GM21360 (cell line): ENCODE results near the gene ARMC5.
"Not testable (repeated sequence)": the region's sequence is repeated elsewhere in the genome, so short reads cannot be mapped to it uniquely, and the experiment has no call there.

ENCODE experiments used
- ATAC-seq: cut with Tn5 transposase; IDR thresholded peaks from one replicate; pipeline ENCODE4 v1.9.1; 2021; ENCODE audit warnings: mild to moderate bottlenecking, moderate library complexity; ENCODE audit not compliant: unreplicated experiment

The ARMC5 gene, protein sequence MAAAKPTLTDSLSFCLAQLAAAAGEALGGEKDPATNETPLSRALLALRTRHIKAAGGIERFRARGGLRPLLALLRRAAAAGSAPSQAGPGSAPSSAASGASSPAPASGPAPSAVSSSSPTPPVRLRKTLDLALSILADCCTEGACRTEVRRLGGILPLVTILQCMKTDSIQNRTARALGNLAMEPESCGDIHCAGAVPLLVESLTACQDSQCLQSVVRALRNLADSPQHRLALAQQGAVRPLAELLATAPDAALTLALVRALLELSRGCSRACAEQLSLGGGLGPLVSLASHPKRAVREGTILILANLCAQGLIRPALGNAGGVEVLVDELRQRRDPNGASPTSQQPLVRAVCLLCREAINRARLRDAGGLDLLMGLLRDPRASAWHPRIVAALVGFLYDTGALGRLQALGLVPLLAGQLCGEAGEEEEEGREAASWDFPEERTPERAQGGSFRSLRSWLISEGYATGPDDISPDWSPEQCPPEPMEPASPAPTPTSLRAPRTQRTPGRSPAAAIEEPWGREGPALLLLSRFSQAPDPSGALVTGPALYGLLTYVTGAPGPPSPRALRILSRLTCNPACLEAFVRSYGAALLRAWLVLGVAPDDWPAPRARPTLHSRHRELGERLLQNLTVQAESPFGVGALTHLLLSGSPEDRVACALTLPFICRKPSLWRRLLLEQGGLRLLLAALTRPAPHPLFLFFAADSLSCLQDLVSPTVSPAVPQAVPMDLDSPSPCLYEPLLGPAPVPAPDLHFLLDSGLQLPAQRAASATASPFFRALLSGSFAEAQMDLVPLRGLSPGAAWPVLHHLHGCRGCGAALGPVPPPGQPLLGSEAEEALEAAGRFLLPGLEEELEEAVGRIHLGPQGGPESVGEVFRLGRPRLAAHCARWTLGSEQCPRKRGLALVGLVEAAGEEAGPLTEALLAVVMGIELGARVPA

DNA sequence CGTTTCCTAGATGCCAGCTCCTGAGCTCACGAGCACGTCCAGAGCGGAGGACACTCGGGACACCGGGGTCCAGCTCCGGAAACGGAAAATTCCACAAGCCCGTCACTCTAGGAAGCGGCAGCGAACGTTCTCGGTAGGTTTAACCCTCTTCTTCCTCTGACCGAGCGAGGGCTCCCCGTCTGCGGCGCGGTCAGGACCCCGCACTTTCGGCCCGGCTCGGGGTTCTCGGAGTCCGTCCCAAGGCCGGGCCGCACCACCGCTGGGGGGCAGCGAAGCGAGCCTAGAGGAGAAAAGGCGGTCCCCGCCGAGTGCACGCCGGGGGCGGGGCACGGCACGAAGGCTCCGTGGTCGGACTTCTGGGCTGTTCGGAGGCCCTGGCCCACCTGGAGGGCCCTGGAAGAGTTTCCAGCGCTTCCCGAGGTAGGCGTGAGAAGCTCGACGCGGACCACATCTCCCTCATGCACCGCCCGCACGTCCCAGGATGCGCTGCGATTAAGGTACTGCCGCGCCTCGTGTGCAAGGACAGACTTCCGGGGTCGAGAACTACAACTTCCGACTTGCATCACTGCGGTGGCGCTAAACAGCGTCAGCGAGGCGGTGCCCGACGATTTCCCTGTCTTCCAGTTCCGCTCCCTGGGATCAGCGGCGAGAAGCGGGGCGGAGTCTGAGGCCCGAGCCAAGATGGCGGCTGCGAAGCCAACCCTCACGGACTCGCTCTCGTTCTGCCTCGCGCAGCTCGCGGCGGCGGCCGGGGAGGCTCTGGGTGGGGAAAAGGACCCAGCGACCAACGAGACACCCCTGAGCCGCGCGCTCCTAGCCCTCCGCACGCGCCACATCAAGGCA is at the start of gene ARMC5:
Gene ARMC5 (plus strand): TSS at position 658 of the 843 bp plus-strand sequence. CDS start 24 bp downstream, at position 682.
- ATAC-seq: peak; percentile 66

DNA sequence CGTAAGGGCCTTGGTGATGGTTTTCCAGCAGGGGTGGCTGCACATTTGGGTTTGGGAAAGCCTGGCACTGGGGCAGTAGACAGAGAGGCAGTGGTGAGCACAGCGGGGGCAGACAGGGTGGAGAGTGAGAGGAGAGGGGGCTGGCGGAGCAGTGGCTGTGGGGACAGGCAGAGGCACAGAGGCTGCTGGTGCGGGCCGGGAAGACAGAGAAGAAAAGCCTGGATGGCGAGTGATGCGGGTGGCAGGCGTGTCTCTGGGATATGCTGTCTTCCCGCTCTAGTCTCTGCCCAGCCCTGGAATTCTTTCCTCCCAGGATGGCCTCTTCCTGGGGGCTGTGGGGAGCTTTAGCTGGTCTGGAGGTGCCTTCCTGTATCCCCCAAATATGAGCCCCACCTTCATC is 49.2 kb upstream of the ARMC5 start:
- ATAC-seq: no peak

GRCh38 chr16:31411024-31411844 is 48.1 kb upstream of the ARMC5 start:
- no peak for ATAC-seq

DNA sequence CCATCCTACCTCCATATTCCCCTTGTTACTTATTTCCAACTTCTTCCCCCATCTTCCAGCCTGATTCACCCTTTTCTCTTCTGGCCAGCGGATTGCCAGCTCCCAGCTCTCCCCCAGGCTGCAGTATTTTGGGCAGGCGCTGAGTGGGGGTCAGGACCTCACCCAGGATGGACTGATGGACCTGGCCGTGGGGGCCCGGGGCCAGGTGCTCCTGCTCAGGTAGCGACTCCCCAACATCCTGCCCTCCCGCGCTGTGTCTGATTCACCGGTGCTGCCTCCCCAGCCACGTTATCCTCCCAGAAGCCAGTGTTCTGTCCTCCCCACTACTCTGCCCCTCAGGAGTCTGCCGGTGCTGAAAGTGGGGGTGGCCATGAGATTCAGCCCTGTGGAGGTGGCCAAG is 46.6 kb upstream of the ARMC5 start:
- ATAC-seq: no peak

GRCh38 chr16:31413381-31413780 is 45.9 kb upstream of the ARMC5 start:
- no peak for ATAC-seq

GRCh38 chr16:31413943-31414342 is 45.4 kb upstream of the ARMC5 start:
- ATAC-seq: no peak

GRCh38 chr16:31414706-31415105 is 44.6 kb upstream of the ARMC5 start:
- ATAC-seq: no peak

GRCh38 chr16:31416371-31416770 is 42.9 kb upstream of the ARMC5 start:
- ATAC-seq: no peak

GRCh38 chr16:31417036-31417435 is 42.3 kb upstream of the ARMC5 start:
- not testable (repeated sequence) for ATAC-seq

GRCh38 chr16:31417916-31418315 is 41.4 kb upstream of the ARMC5 start:
- ATAC-seq: no peak

GRCh38 chr16:31420037-31420436 is 39.3 kb upstream of the ARMC5 start:
- no peak for ATAC-seq

GRCh38 chr16:31421587-31421986 is 37.7 kb upstream of the ARMC5 start:
- no peak for ATAC-seq

GRCh38 chr16:31423241-31423640 is 36.1 kb upstream of the ARMC5 start:
- no peak for ATAC-seq

- no peak for ATAC-seq
Measured at GRCh38 chr16:31423801-31424200, 35.5 kb upstream of the ARMC5 start.

DNA sequence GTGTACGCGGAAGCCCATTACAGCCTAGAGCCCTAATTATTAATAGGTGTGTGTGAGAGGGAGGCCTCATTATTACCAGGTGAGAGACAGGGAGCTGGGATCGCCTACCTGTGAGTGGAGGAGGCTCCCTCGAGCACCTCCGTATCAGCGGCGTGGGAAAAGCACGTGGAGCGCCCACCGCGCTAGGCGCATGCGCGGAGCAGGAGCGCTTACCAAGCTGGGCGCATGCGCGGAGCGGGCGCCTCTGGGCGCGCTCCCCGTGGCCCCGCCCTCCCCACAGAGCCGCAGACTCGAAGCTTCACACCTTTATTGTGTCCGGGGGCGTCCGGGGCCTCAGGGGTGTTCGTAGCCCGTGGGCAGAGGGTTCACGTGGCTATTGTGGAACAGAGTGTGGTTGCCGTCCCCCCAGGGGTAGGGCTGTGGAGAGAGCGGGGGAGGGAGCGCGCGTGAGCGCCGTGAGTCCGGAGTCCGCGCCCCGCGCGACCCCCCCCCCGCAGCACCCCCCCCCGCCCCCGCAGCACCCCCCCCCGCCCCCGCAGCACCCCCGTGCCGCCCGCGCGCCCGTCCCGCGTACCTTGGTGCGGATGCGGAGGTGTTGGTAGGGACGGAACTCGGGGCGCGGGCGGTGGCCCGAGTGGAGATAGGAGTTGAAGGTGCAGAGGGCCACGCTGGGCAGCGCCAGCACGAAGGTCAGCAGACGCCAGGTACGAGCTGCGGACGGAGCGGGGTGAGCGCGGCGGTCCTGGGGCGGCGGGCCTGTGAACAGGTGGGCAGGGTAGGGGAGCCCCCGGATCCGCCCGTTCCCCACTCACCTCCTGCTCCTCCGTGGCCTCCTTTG is 31.6 kb upstream of the ARMC5 start:
- no peak for ATAC-seq

DNA sequence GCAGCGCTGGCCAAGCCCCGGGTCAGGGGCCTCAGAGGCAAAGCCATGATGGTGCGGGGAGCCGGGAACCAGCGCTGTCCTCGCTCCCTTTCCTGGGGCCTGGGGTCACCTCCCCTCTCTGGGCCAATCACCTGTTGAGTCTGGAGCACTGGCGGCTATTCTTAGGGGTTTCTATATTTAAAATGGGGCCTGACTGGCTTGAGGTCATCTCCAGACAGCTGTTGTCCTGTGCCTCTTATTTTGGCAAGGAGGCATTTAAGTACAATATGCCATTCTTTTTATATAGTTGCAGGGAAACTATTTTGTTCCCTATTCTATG is 31.1 kb upstream of the ARMC5 start, which contains the start of gene COX6A2:
Gene COX6A2 (minus strand): TSS at position 82 of the 319 bp plus-strand sequence. CDS start 35 bp downstream, at position 47.
- no peak for ATAC-seq

DNA sequence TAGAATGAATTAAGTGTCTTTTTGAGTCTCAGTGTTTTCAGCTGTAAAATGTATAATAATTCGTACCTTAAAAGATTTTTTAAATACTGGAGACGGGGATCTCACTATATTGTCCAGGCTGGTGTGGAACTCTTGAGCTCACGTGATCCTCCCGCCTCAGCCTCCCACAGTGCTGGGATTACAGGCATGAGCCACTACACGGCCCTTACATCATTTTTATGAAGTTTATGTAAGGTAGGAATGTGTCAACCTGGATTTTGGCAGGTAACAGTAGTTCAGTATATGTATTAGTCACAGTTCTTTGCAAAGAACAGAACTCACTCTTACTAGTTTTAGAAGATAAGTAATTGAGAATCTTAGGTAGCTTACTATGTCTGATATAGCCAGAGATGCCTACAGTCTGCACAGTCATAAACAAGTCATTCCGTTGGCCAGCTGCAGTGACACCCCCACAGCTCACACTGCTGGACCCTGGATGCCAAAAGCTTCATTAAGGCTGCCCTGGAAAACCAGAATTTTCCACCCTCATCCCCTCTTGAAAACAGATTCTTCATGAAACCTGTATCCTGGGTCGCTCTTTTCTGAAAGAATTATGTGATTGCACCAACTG is 30.6 kb upstream of the ARMC5 start:
- no peak for ATAC-seq

GRCh38 chr16:31429314-31429713 is 30.0 kb upstream of the ARMC5 start:
- ATAC-seq: no peak

DNA sequence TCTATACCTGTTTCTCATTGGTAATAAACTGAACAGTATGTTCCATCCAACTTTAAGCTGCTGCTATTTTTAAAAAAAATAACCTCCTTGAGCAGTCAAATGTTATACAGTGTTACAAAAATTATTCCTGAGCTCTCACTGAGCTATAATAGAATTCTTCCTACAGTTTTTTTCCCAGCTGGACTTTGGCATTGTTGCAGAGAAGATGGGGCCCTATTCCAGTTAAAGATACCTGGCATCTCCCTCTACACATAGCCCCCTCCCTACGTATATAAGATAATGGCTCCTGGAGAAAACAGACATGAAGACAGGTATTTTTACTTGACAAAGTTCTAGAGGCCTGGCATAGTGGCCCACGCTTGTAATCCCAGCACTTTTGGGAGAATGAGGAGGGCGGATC is 29.5 kb upstream of the ARMC5 start:
- ATAC-seq: no peak
